ENCODE measurements around the gene MDK. TPM values are rescaled to one million over a fixed set of nuclear protein-coding genes. Genes with fewer than 3 reads are reported as not detected.

MDK gene
- total and polyA plus RNA-seq, 4 donors, result 2.3 to 41.8 (median 13.5) TPM

DNA sequence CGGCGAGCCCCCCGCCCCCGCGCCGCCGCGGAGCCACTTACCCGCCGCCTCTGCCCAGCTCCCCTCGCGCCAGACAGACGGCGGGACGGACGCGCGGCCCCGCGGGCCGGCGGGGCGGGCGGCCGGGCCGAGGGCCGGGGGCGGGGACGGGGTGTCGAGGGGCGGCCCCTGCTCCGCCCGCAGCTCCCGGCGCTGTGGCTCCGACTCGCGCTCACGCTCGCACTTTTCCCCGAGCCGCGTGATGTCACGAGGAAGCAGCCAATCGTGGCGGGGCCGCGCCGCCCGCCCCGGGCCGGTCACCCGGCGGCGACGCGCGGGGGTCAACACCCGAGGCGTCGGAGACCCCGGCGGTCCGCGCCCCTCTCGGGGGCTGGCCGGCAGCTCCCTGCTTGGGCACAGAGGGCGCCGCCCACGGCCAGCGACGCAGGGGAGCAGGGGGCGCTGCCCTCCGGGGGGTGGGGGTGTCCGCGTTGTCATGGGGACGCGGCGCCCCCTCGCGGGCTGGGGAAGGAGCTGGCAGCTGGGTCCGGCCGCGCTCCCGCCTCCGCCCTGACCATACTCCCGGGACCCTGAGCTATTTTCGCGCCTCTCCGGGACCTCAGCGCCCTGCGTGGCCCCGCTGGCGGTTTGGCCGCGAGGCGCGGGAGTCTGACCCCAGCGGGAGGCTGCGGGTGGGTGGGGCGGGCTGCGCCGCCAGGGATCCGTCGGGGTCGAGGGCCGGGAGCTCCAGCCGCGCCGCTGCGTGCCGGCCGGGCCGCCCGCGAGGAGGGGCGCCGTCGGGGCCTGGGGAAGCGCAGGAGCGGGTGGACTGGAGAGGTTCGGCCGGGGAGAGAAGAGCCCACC is 10.3 kb downstream of the MDK start, which contains the start of gene CHRM4:
TSS of gene CHRM4 (minus strand) at position 199 of the 843 bp plus-strand sequence. CDS start 5,219 bp downstream, outside the sequence.
- Histone ChIP-seq H3K4me3 (ENCODE audit: low read depth in 1 of 3, low read length in 3 of 3) (peak within 1 kb of the TSS in 2 of 3 donors; percentile 11 to 54), H3K27me3 (ENCODE audit: control insufficient read depth in 4 of 4, insufficient read depth in 4 of 4, low read length in 3 of 4) (peaks cover 0 to 16% (median 8%) of the 10 kb centered on the region in 4 donors), H3K9me3 (ENCODE audit: control insufficient read depth in 4 of 4, low read length in 3 of 4) (no peaks in the 10 kb centered on the region), H3K4me1 (ENCODE audit: control insufficient read depth in 4 of 4, insufficient read depth in 4 of 4, low read length in 3 of 4) (peaks cover 20 to 37% (median 26%) of the 10 kb centered on the region in 4 donors), H3K27ac (ENCODE audit: low read depth in 1 of 2, low read length in 2 of 2) (no peak within 1 kb of the TSS), H3K9ac (ENCODE audit: low read depth in 1 of 2, low read length in 2 of 2) (no peak within 1 kb of the TSS), H3K36me3 (ENCODE audit: control insufficient read depth in 4 of 4, insufficient read depth in 3 of 4, low read depth in 1 of 4, low read length in 3 of 4) (peaks cover 0 to 5% (median under 1%) of the 10 kb centered on the region in 4 donors)
- DNase-seq (ENCODE audit: low spot score), result no peak
- TF ChIP-seq, protein P1, sequence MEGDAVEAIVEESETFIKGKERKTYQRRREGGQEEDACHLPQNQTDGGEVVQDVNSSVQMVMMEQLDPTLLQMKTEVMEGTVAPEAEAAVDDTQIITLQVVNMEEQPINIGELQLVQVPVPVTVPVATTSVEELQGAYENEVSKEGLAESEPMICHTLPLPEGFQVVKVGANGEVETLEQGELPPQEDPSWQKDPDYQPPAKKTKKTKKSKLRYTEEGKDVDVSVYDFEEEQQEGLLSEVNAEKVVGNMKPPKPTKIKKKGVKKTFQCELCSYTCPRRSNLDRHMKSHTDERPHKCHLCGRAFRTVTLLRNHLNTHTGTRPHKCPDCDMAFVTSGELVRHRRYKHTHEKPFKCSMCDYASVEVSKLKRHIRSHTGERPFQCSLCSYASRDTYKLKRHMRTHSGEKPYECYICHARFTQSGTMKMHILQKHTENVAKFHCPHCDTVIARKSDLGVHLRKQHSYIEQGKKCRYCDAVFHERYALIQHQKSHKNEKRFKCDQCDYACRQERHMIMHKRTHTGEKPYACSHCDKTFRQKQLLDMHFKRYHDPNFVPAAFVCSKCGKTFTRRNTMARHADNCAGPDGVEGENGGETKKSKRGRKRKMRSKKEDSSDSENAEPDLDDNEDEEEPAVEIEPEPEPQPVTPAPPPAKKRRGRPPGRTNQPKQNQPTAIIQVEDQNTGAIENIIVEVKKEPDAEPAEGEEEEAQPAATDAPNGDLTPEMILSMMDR (IDR thresholded peaks at IDR 0.05; ENCODE audit: low read depth, low read length, missing input control), result no peak
- TF ChIP-seq EGR1 (IDR thresholded peaks at IDR 0.05; ENCODE audit: low read depth in 2 of 2), result no peak
- TF ChIP-seq RAD21 (IDR thresholded peaks at IDR 0.05), result no peak
- no peak for TF ChIP-seq NR2F2 (IDR thresholded peaks at IDR 0.05)
- no peak for TF ChIP-seq FOXA2 (IDR thresholded peaks at IDR 0.05)
- TF ChIP-seq, protein P2, sequence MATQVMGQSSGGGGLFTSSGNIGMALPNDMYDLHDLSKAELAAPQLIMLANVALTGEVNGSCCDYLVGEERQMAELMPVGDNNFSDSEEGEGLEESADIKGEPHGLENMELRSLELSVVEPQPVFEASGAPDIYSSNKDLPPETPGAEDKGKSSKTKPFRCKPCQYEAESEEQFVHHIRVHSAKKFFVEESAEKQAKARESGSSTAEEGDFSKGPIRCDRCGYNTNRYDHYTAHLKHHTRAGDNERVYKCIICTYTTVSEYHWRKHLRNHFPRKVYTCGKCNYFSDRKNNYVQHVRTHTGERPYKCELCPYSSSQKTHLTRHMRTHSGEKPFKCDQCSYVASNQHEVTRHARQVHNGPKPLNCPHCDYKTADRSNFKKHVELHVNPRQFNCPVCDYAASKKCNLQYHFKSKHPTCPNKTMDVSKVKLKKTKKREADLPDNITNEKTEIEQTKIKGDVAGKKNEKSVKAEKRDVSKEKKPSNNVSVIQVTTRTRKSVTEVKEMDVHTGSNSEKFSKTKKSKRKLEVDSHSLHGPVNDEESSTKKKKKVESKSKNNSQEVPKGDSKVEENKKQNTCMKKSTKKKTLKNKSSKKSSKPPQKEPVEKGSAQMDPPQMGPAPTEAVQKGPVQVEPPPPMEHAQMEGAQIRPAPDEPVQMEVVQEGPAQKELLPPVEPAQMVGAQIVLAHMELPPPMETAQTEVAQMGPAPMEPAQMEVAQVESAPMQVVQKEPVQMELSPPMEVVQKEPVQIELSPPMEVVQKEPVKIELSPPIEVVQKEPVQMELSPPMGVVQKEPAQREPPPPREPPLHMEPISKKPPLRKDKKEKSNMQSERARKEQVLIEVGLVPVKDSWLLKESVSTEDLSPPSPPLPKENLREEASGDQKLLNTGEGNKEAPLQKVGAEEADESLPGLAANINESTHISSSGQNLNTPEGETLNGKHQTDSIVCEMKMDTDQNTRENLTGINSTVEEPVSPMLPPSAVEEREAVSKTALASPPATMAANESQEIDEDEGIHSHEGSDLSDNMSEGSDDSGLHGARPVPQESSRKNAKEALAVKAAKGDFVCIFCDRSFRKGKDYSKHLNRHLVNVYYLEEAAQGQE (IDR thresholded peaks at IDR 0.05), result no peak
- TF ChIP-seq, protein P3, sequence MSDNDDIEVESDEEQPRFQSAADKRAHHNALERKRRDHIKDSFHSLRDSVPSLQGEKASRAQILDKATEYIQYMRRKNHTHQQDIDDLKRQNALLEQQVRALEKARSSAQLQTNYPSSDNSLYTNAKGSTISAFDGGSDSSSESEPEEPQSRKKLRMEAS (IDR thresholded peaks at IDR 0.05), result no peak
- 1% methylated on average over 123 of the region's 123 CpGs for WGBS

DNA sequence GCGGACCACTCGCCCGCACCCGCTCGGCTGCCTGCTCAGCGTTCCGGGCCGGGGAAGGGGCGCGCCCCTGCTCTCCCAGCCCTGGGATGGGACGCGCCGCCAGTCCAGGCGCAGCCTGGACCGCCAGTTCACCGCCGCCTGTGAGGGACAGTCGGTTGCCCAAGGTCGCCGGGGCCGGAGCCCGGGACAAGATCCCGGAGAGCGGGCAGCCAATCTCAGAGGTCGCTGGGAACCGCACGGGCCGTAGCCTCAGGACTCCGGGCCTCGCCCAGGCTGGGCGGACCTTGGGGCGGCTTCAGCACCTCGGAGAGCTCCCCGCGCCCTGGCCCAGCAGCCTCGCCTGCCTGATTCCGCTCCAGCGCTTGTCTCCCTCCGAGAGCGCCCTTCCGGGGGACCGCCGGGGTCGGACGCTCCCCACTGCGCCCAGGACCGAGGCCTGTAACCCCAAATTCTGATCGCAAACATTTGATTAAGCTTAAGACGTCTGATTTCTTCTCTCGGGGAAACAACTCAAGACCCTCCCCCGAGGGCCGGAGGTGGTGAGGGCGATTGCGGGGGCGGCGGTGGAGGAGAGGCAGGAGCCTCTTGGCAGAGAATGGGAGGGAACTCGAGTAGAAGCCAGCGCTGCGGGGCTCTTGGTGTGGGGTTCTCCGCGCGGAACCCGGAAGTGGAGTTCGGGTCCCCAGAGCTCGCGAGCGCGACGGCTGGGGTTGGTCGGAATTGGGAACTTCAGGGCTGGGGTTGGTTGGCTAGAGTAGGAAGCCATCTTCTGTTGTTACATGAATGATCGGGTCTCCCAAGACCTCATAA is 11.2 kb downstream of the MDK start:
- Histone ChIP-seq H3K9me3 (ENCODE audit: control insufficient read depth in 4 of 4, low read length in 3 of 4) (no peaks in the 10 kb centered on the region), H3K4me1 (ENCODE audit: control insufficient read depth in 4 of 4, insufficient read depth in 4 of 4, low read length in 3 of 4) (peaks cover 20 to 37% (median 26%) of the 10 kb centered on the region in 4 donors), H3K4me3 (ENCODE audit: low read depth in 1 of 3, low read length in 3 of 3) (peak overlapping the region in 2 of 3 donors; percentile 37 to 54), H3K27ac (ENCODE audit: low read depth in 1 of 2, low read length in 2 of 2) (no peak overlapping the region), H3K27me3 (ENCODE audit: control insufficient read depth in 4 of 4, insufficient read depth in 4 of 4, low read length in 3 of 4) (peaks cover 0 to 16% (median 7%) of the 10 kb centered on the region in 4 donors), H3K9ac (ENCODE audit: low read depth in 1 of 2, low read length in 2 of 2) (no peak overlapping the region), H3K36me3 (ENCODE audit: control insufficient read depth in 4 of 4, insufficient read depth in 3 of 4, low read depth in 1 of 4, low read length in 3 of 4) (peaks cover 0 to 9% (median 4%) of the 10 kb centered on the region in 4 donors)
- DNase-seq (ENCODE audit: low spot score), result peak; percentile 86
- TF ChIP-seq RXRA (IDR thresholded peaks at IDR 0.05), result peak; percentile 33 to 40
- peak; percentile 24 to 51 for TF ChIP-seq HNF4A (conservative IDR thresholded peaks at IDR 0.05)
- TF ChIP-seq, protein P1 (IDR thresholded peaks at IDR 0.05; ENCODE audit: low read depth, low read length, missing input control), result no peak
- TF ChIP-seq NR2F2 (IDR thresholded peaks at IDR 0.05), result no peak
- peak; percentile 31 for TF ChIP-seq SP1 (IDR thresholded peaks at IDR 0.05)
- TF ChIP-seq, protein P2 (IDR thresholded peaks at IDR 0.05), result peak; percentile 100
- no peak for TF ChIP-seq FOXA2 (IDR thresholded peaks at IDR 0.05)
- peak; percentile 47 to 68 for TF ChIP-seq EGR1 (IDR thresholded peaks at IDR 0.05; ENCODE audit: low read depth in 2 of 2)
- peak; percentile 22 to 37 for TF ChIP-seq RAD21 (IDR thresholded peaks at IDR 0.05)
- 4% methylated on average over 71 of the region's 71 CpGs for WGBS
